ENCODE measurements around the gene TSPAN11.

The TSPAN11 gene

DNA sequence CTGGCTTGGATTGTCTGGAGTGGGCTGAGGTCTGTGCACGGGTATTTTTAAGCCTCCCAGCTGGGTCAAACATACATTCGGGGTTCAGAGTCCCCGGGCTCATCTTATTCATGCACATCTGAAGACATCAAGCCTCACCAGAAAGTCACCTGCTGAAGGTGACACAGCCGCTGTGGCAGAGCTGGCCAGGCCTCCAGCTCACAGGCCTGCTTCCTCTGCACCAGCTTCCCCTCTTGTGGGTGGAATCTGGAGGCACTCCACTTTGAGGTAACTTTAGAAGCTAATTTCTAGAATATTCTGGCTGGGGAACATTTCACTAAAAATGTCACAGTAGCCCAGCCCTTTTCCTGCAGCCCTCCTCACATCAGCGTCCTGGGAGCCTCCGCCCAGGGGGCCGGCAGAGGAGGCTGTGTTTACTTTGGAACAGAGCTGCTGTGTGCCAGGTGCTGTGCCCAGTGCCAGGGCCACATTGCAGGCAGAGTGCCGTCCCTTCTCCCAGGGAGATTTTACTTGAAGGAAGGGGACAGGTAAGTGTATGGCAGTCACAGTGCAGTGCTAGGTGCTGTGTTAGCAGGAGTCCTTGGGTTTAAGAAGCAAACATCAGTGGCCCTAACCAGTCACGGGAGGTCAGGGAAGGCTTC, 62.2 kb downstream of the TSPAN11 start:
- H3K23ac ChIP-seq (ENCODE audit: low read depth, low read length, poor library complexity) = no peak overlapping the region
- no peaks in the 10 kb centered on the region for H3K27me3 ChIP-seq (ENCODE audit: control insufficient read depth in 3 of 3, insufficient read depth in 3 of 3, low read depth in 1 of 3, low read length in 3 of 3)
- no peak overlapping the region for H2BK15ac ChIP-seq (ENCODE audit: low read length)
- H3K4me3 ChIP-seq (ENCODE audit: low read length in 2 of 2) = no peak overlapping the region
- no peak overlapping the region for H3K27ac ChIP-seq (replicated peaks; ENCODE audit: low read length)
- no peaks in the 10 kb centered on the region for H3K79me1 ChIP-seq (ENCODE audit: low read depth, low read length)
- H2AK5ac ChIP-seq (ENCODE audit: low read depth, low read length) = no peak overlapping the region
- H3K9me3 ChIP-seq (replicated peaks in 1 of 2; ENCODE audit: control insufficient read depth in 2 of 2, insufficient read depth in 1 of 2, low read depth in 1 of 2, low read length in 2 of 2) = no peaks in the 10 kb centered on the region
- no peak overlapping the region for H3K14ac ChIP-seq (ENCODE audit: low read length)
- no peak overlapping the region for H3K4me2 ChIP-seq (ENCODE audit: insufficient read depth, low read length, poor library complexity, severe bottlenecking)
- H3K9ac ChIP-seq (ENCODE audit: low read depth, low read length, poor library complexity) = no peak overlapping the region
- no peak overlapping the region for H4K8ac ChIP-seq (ENCODE audit: low read depth, low read length)
- H3K4ac ChIP-seq (ENCODE audit: low read length) = no peak overlapping the region
- H3K4me1 ChIP-seq (ENCODE audit: control insufficient read depth in 2 of 2, insufficient read depth in 1 of 2, low read depth in 1 of 2, low read length in 2 of 2) = no peaks in the 10 kb centered on the region
- no peak for DNase-seq (ENCODE audit: low spot score)
- WGBS, 2 donors (ENCODE audit: extremely low coverage in 2 of 2, insufficient read length in 2 of 2, insufficient replicate concordance in 1 of 2) = no CpG with 5 or more reads among the region's 9 CpGs
- no peak overlapping the region for H2BK120ac ChIP-seq (ENCODE audit: low read depth, low read length)
- H2AFZ ChIP-seq (ENCODE audit: low read length) = no peak overlapping the region
- peaks cover 0 to 3% of the 10 kb centered on the region in 2 donors for H3K36me3 ChIP-seq (replicated peaks in 1 of 2; ENCODE audit: control insufficient read depth in 2 of 2, insufficient read depth in 2 of 2, low read length in 2 of 2)
- H4K91ac ChIP-seq (ENCODE audit: low read depth, low read length, poor library complexity) = no peak overlapping the region
- no peak overlapping the region for H2BK12ac ChIP-seq (ENCODE audit: low read length)
- H2BK5ac ChIP-seq (ENCODE audit: low read length) = no peak overlapping the region
- H3K18ac ChIP-seq (ENCODE audit: low read length) = peak overlapping the region; percentile 59

DNA sequence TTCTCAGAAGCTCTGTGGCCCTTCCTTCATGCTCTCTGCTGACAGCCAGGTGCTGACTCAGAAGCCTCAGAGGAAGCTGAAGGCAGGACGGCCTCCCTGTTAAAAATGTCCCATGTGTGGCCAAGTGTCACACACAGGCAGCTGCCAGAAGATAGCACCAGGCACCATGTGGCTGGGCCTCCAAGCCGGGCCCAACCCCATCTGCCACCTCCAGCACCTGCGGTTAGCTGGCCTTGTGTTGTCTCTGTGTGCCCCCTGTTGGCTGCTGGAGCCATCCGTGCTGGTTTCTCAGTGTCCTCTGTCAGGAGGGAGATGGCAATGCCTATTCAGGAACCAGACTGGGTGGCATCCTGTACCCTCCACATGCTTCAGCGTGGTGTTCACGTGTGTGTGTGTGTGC, 63.2 kb downstream of the TSPAN11 start:
- H4K8ac ChIP-seq (ENCODE audit: low read depth, low read length) = peak overlapping the region; percentile 52
- H3K18ac ChIP-seq (ENCODE audit: low read length) = peak overlapping the region; percentile 1
- no peak overlapping the region for H3K14ac ChIP-seq (ENCODE audit: low read length)
- no peak overlapping the region for H4K91ac ChIP-seq (ENCODE audit: low read depth, low read length, poor library complexity)
- no peak overlapping the region for H3K23ac ChIP-seq (ENCODE audit: low read depth, low read length, poor library complexity)
- H3K9me3 ChIP-seq (replicated peaks in 1 of 2; ENCODE audit: control insufficient read depth in 2 of 2, insufficient read depth in 1 of 2, low read depth in 1 of 2, low read length in 2 of 2) = no peaks in the 10 kb centered on the region
- H3K4me3 ChIP-seq (ENCODE audit: low read length in 2 of 2) = peak overlapping the region in 1 of 2 donors; percentile 10
- H2AK5ac ChIP-seq (ENCODE audit: low read depth, low read length) = no peak overlapping the region
- no peak overlapping the region for H3K27ac ChIP-seq (replicated peaks; ENCODE audit: low read length)
- no peak overlapping the region for H3K4me2 ChIP-seq (ENCODE audit: insufficient read depth, low read length, poor library complexity, severe bottlenecking)
- H3K4ac ChIP-seq (ENCODE audit: low read length) = no peak overlapping the region
- H3K36me3 ChIP-seq (replicated peaks in 1 of 2; ENCODE audit: control insufficient read depth in 2 of 2, insufficient read depth in 2 of 2, low read length in 2 of 2) = peaks cover 0 to 3% of the 10 kb centered on the region in 2 donors
- no CpG with 5 or more reads among the region's 6 CpGs for WGBS, 2 donors (ENCODE audit: extremely low coverage in 2 of 2, insufficient read length in 2 of 2, insufficient replicate concordance in 1 of 2)
- H3K27me3 ChIP-seq (ENCODE audit: control insufficient read depth in 3 of 3, insufficient read depth in 3 of 3, low read depth in 1 of 3, low read length in 3 of 3) = no peaks in the 10 kb centered on the region
- no peak overlapping the region for H2BK15ac ChIP-seq (ENCODE audit: low read length)
- no peaks in the 10 kb centered on the region for H3K79me1 ChIP-seq (ENCODE audit: low read depth, low read length)
- H2AFZ ChIP-seq (ENCODE audit: low read length) = no peak overlapping the region
- no peak overlapping the region for H2BK120ac ChIP-seq (ENCODE audit: low read depth, low read length)
- H3K4me1 ChIP-seq (ENCODE audit: control insufficient read depth in 2 of 2, insufficient read depth in 1 of 2, low read depth in 1 of 2, low read length in 2 of 2) = no peaks in the 10 kb centered on the region
- H3K9ac ChIP-seq (ENCODE audit: low read depth, low read length, poor library complexity) = no peak overlapping the region
- DNase-seq (ENCODE audit: low spot score) = no peak
- H2BK5ac ChIP-seq (ENCODE audit: low read length) = no peak overlapping the region
- H2BK12ac ChIP-seq (ENCODE audit: low read length) = no peak overlapping the region

- H4K91ac ChIP-seq (ENCODE audit: low read depth, low read length, poor library complexity) = no peak overlapping the region
- no peak overlapping the region for H3K4ac ChIP-seq (ENCODE audit: low read length)
- H3K4me3 ChIP-seq (ENCODE audit: low read length in 2 of 2) = no peak overlapping the region
- no peaks in the 10 kb centered on the region for H3K27me3 ChIP-seq (ENCODE audit: control insufficient read depth in 3 of 3, insufficient read depth in 3 of 3, low read depth in 1 of 3, low read length in 3 of 3)
- H4K8ac ChIP-seq (ENCODE audit: low read depth, low read length) = peak overlapping the region; percentile 52
- no peak overlapping the region for H3K18ac ChIP-seq (ENCODE audit: low read length)
- H2BK15ac ChIP-seq (ENCODE audit: low read length) = no peak overlapping the region
- no peaks in the 10 kb centered on the region for H3K79me1 ChIP-seq (ENCODE audit: low read depth, low read length)
- peaks cover 0 to 3% of the 10 kb centered on the region in 2 donors for H3K36me3 ChIP-seq (replicated peaks in 1 of 2; ENCODE audit: control insufficient read depth in 2 of 2, insufficient read depth in 2 of 2, low read length in 2 of 2)
- H3K9me3 ChIP-seq (replicated peaks in 1 of 2; ENCODE audit: control insufficient read depth in 2 of 2, insufficient read depth in 1 of 2, low read depth in 1 of 2, low read length in 2 of 2) = no peaks in the 10 kb centered on the region
- H3K4me1 ChIP-seq (ENCODE audit: control insufficient read depth in 2 of 2, insufficient read depth in 1 of 2, low read depth in 1 of 2, low read length in 2 of 2) = no peaks in the 10 kb centered on the region
- H2AK5ac ChIP-seq (ENCODE audit: low read depth, low read length) = no peak overlapping the region
- no peak for DNase-seq (ENCODE audit: low spot score)
- H2BK120ac ChIP-seq (ENCODE audit: low read depth, low read length) = no peak overlapping the region
- WGBS, 2 donors (ENCODE audit: extremely low coverage in 2 of 2, insufficient read length in 2 of 2, insufficient replicate concordance in 1 of 2) = no CpG with 5 or more reads among the region's 10 CpGs
- no peak overlapping the region for H2BK12ac ChIP-seq (ENCODE audit: low read length)
- H3K23ac ChIP-seq (ENCODE audit: low read depth, low read length, poor library complexity) = no peak overlapping the region
- H2AFZ ChIP-seq (ENCODE audit: low read length) = no peak overlapping the region
- H3K9ac ChIP-seq (ENCODE audit: low read depth, low read length, poor library complexity) = no peak overlapping the region
- no peak overlapping the region for H3K14ac ChIP-seq (ENCODE audit: low read length)
- no peak overlapping the region for H2BK5ac ChIP-seq (ENCODE audit: low read length)
- no peak overlapping the region for H3K27ac ChIP-seq (replicated peaks; ENCODE audit: low read length)
- H3K4me2 ChIP-seq (ENCODE audit: insufficient read depth, low read length, poor library complexity, severe bottlenecking) = no peak overlapping the region
These were observed 63.8 kb downstream of the TSPAN11 start for GRCh38 chr12:30990316-30990715.

- Histone ChIP-seq H3K18ac (ENCODE audit: low read length) (no peak overlapping the region), H3K14ac (ENCODE audit: low read length) (no peak overlapping the region), H3K9ac (ENCODE audit: low read depth, low read length, poor library complexity) (no peak overlapping the region), H2BK15ac (ENCODE audit: low read length) (no peak overlapping the region), H2BK12ac (ENCODE audit: low read length) (no peak overlapping the region), H2AK5ac (ENCODE audit: low read depth, low read length) (no peak overlapping the region), H3K4me3 (ENCODE audit: low read length in 2 of 2) (no peak overlapping the region), H2BK5ac (ENCODE audit: low read length) (no peak overlapping the region), H2AFZ (ENCODE audit: low read length) (no peak overlapping the region), H3K4me2 (ENCODE audit: insufficient read depth, low read length, poor library complexity, severe bottlenecking) (no peak overlapping the region), H3K23ac (ENCODE audit: low read depth, low read length, poor library complexity) (no peak overlapping the region), H3K4me1 (ENCODE audit: control insufficient read depth in 2 of 2, insufficient read depth in 1 of 2, low read depth in 1 of 2, low read length in 2 of 2) (no peaks in the 10 kb centered on the region), H3K4ac (ENCODE audit: low read length) (no peak overlapping the region), H3K27me3 (ENCODE audit: control insufficient read depth in 3 of 3, insufficient read depth in 3 of 3, low read depth in 1 of 3, low read length in 3 of 3) (no peaks in the 10 kb centered on the region), H3K79me1 (ENCODE audit: low read depth, low read length) (no peaks in the 10 kb centered on the region), H4K8ac (ENCODE audit: low read depth, low read length) (no peak overlapping the region), H3K27ac (replicated peaks; ENCODE audit: low read length) (no peak overlapping the region), H4K91ac (ENCODE audit: low read depth, low read length, poor library complexity) (no peak overlapping the region), H3K36me3 (replicated peaks in 1 of 2; ENCODE audit: control insufficient read depth in 2 of 2, insufficient read depth in 2 of 2, low read length in 2 of 2) (peaks cover 0 to 3% of the 10 kb centered on the region in 2 donors), H2BK120ac (ENCODE audit: low read depth, low read length) (no peak overlapping the region), H3K9me3 (replicated peaks in 1 of 2; ENCODE audit: control insufficient read depth in 2 of 2, insufficient read depth in 1 of 2, low read depth in 1 of 2, low read length in 2 of 2) (no peaks in the 10 kb centered on the region)
- WGBS, 2 donors (ENCODE audit: extremely low coverage in 2 of 2, insufficient read length in 2 of 2, insufficient replicate concordance in 1 of 2) = no CpG with 5 or more reads among the region's 3 CpGs
- DNase-seq (ENCODE audit: low spot score) = no peak
These were observed 64.2 kb downstream of the TSPAN11 start for GRCh38 chr12:30990776-30991175.

All from neuronal stem cell (in vitro differentiated cells).